GM12892 (cell line): ENCODE measurements around the gene CAMK2N2.

Experiments used
- POLR2A ChIP-seq: IDR thresholded peaks from 2 replicates; pipeline ENCODE4 v1.6.1; 2011; ENCODE audit warnings: low read depth, low read length, control low read depth
- POLR2AphosphoS5 ChIP-seq: IDR thresholded peaks from 2 replicates; pipeline ENCODE4 v1.6.1; 2011; ENCODE audit warnings: low read depth, low read length, control low read depth
- TAF1 ChIP-seq: IDR thresholded peaks from 2 replicates; pipeline ENCODE4 v1.6.1; 2011; ENCODE audit warnings: low read depth, mild to moderate bottlenecking, control low read depth, low read length, borderline replicate concordance

DNA sequence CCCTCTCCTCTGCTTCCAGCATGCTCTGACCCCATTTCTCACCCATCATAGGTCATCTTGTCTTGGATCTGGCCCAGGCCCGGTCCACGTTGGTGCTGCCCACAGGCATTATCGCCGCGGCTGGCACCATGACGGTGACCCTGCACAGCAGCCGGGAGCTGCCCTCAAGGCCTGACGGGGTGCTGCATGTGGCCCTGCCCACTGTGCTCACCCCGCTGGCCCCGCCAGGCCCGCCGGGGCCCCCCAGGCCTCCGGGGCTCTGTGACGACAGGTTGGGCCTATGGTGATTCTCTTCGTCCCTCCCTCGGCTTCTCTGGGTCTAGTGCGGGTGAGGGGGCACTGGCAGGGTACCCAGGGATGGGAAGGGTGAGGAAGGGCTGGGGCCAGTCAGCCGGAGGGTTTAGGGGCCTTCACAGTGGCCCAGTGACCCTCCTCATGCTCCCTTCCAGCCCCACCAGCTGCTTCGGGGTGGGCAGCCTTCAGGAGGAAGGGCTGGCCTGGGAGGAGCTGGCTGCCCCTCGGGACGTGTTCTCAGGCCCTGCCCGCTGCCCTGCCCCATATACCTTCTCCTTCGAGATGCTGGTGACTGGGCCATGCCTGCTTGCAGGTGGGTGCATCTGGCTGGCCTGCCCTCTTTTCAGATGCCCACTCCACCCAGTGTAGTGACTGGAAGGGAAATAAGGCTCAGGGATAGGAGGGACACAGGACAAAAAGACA is 28.1 kb downstream of the CAMK2N2 start:
- TF ChIP-seq TAF1 (no peak), POLR2AphosphoS5 (no peak), POLR2A (no peak)
